GM19395 (cell line): ENCODE data around the gene CD33.
"Not testable (repeated sequence)": the region's sequence is repeated elsewhere in the genome, so short reads cannot be mapped to it uniquely, and the experiment has no call there.

ENCODE experiments used
- ATAC-seq: cut with Tn5 transposase; IDR thresholded peaks from one replicate; pipeline ENCODE4 v1.9.1; 2021; ENCODE audit warnings: mild to moderate bottlenecking, moderate library complexity; ENCODE audit not compliant: unreplicated experiment

Gene CD33

GRCh38 chr19:51210191-51210784 lies 14.6 kb upstream of the CD33 start:
- ATAC-seq, result no peak

- ATAC-seq, result not testable (repeated sequence)
Observed at GRCh38 chr19:51210874-51211361, 14.0 kb upstream of the CD33 start.

DNA sequence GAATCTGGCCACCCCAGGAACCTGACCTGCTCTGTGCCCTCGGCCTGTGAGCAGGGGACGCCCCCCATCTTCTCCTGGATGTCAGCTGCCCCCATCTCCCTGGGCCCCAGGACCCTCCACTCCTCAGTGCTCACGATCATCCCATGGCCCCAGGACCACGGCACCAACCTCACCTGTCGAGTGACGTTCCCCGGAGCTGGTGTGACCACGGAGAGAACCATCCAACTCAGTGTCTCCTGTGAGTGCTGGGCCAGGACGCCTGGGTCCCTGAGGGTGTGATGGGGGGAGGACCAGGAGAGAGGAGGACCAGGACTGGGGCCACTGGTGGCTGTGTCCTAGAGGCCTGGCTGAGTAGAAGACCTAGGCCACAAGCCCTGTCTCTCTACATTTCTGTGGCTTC lies 13.0 kb upstream of the CD33 start:
- ATAC-seq, result no peak

GRCh38 chr19:51219307-51219706 lies 5.6 kb upstream of the CD33 start:
- ATAC-seq, result no peak

DNA sequence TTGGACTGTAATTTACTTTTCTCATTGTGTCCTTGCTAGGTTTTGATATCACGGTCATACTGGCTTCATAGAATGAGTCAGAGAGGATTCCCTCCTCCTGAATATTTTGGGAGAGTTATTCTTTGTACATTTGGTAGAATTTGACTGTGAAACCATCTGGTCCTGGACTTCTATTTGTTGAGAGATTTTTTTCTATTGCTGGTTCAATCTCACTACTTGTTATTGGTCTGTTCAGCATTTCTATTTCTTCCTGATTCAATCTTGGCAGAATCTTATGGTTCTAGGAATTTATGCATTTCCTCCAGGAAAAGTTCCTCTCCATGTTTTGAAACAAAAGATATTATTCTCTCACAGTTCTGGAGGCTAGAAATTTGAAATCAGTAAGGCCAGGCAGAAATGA lies 4.9 kb upstream of the CD33 start:
- no peak for ATAC-seq

- no peak for ATAC-seq
Observed at GRCh38 chr19:51220996-51221395, 3.9 kb upstream of the CD33 start.

GRCh38 chr19:51224163-51224641 lies 678 bp upstream of the CD33 start:
- no peak for ATAC-seq

DNA sequence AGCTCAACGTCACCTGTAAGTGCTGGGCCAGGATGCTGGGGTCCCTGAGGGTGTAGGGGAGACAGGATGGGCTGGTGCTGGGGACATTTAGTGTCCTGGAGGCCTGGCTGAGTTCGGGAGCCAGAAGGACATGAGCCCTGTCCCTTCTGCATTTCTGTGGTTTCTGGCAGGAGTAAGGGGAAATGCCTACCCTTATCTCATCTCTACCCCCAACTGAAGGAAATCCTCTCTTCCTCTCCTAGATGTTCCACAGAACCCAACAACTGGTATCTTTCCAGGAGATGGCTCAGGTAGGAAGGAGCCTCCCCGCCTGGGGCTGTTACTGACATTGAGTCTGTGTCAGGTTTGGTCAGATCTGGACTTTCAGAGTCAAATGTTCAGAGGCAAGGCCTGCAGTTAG lies 1.2 kb downstream of the CD33 start:
- ATAC-seq, result no peak

GRCh38 chr19:51227326-51227725 lies 2.4 kb downstream of the CD33 start:
- no peak for ATAC-seq

- no peak for ATAC-seq
Observed at GRCh38 chr19:51227966-51228365, 3.1 kb downstream of the CD33 start.

DNA sequence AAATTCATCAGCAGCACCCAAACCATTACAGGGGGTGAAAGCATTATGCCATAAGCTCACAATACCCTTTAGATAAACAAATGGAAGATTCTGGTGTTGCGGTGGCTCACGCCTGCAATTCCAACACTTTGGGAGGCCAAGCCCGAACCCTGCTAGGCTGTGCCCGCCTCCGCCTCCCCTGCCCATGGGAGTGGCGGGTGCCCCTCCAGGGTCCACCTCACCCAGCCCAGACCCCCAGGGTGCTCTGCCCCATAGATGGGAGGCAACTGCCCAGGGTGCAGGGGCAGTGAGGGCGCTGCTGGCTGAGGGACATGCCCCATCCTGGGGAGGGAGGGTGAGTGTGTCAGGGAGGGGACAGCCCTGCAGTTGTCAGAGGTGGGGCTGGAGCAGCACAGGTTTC lies 16.0 kb downstream of the CD33 start:
- ATAC-seq, result no peak

GRCh38 chr19:51242881-51243630 lies 18.2 kb downstream of the CD33 start:
- no peak for ATAC-seq

- ATAC-seq, result no peak
Observed at GRCh38 chr19:51246164-51246552, 21.3 kb downstream of the CD33 start.

DNA sequence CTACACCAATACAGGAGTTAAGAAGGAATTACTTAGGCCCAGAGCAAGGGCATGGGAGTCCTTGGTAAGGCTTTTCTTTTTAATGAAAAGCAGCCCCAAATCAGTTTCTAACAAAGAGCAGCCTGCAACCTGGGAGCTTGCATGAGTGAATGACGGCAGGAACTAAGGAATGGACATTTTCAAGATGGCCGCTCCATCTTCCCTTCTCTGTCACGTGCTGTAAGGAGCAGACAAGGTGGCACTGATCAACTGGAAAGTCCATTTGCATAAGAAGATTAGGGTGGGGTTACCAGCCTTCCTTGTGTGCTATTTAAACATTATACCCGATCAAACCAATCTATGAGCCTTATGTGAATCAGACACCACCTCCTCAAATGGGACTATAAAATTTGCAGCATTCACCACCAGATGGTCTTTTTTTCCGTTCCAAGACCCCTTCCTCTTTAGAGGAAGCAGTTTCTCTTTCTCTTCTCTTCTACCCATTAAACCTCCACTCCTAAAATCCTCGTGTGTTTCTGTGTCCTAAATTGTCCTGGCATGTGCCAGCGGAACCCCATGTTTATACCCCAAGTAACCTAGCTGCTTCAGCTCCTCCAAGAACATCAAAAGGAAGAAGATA lies 23.2 kb downstream of the CD33 start:
- no peak for ATAC-seq

DNA sequence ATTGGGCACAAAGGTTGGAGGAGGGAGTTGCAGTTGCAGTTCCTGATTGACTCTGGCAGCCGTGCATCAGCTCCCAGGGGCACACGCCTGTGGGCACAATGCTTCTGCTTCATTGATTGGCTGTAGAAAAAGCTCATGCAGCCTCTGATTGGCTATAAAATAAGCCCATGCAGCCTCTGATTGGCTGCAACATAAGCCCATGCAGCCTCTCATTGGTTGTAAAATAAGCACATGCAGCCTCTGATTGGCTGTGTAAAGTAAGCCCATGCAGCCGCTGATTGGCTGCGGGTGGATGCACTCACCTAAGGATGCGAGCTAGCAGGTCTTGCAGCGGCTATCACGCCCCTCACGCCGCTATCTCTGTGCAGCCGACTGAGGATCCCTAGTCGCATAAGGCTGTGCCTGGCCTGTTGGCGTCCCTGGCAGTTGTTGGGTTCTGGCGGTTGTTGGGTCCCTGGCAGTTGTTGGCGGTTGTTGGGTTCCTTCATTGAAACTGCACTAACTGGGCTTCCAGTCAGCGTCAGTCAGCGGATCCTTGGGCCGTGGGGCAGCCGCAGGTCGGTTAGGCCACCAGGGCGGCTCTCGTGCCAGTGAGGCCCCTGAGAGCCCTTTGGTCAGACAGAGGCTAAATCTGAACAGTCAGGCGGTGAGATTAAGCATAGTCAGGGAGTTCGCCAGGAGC lies 26.0 kb downstream of the CD33 start, which contains the start of gene SIGLECL1:
TSS of gene SIGLECL1 (plus strand) at position 295 of the 682 bp plus-strand sequence. CDS start 12,993 bp downstream, outside the sequence.
- ATAC-seq, result no peak

DNA sequence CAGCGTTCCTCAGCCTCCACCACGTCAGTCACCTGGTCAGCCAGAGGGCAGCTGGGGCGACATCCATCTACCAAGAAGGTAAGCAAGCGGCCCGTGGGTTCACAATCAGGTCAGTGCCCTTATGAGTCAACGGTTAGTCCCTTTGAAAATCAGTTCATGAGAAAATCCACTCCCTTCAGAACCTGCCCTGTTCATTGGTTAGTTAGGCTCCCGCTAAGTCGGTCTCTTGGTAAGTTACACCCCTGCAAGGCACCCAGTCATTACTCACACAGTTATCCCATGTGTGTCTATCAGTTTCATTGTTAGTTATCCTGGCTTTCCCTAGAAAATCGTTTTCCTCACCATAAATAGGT lies 26.6 kb downstream of the CD33 start:
- no peak for ATAC-seq

DNA sequence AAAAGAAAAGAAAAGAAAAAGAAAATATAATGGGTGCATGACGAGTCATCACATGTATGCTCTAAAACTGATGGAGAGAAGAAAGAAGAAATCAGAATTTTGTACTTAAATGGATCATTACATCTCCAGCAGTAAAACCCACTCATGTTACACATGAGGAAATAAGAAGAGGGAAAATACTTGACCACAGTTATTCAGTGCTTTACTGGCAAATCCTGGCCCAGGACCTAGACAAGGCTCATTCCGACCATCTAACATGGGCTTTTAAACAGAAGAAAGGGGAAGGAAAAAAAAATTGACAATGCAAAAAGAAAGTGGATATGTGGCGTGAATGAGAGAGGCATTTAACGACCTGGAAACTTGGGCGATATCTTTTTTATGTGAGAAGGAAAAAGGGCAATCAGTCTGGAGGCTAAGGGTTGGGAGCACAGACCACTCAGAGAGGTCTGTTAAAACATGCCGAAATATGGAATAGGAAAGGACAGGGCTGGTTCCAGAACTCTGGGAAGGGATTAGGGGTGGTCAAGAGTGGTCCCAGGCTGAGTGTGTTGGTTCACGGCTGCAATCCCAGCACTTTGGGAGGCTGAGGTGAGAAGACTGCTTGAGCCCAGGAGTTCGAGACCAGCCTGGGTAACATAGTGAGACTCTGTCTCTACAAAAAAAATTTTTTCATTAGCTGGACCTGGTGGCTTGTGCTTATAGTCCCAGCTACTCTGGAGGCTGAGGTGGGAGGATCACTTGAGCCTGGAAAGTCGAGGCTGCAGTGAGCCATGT lies 27.6 kb downstream of the CD33 start:
- no peak for ATAC-seq

GRCh38 chr19:51253088-51253806 lies 28.4 kb downstream of the CD33 start:
- no peak for ATAC-seq

DNA sequence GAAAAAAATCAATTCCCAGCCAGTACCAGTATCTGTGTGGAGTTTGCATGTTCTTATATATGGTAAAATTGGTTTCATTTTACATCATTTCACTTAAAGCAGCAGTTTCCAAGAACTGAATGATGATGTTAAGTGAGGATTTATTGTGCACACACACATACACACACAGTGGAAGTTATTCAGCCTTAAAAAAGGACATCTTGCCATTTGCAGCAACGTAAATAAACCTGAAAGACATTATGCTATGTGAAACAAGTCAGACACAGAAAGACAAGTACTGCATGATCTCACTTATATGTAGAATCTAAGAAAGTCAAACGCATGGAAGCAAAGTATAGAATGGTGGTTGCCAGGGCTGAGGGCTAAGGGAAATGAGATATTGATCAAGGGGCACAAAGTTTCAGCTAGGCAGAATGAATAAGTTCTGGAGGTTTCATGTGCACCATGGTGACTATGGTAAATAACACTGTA lies 31.3 kb downstream of the CD33 start:
- no peak for ATAC-seq

GRCh38 chr19:51257471-51257870 lies 32.6 kb downstream of the CD33 start:
- no peak for ATAC-seq
